ENCODE results near the gene TANGO2. TPM values are rescaled to one million over a fixed set of nuclear protein-coding genes. Genes with fewer than 3 reads are reported as not detected.
A peak's percentile ranks its signal among the peaks of the same experiment; 100 is the strongest.

Gene TANGO2
- total and polyA plus RNA-seq, 10 donors = 18.7 to 72.2 (median 55.1) TPM

- no peak overlapping the region for H3K27ac ChIP-seq
- intact Hi-C loops (cut with DNase I; ENCODE audit: low total_unique reads) = no loop called here
- H3K27me3 ChIP-seq (replicated peaks in 1 of 7) = no peaks in the 10 kb centered on the region
- H3K4me1 ChIP-seq = peaks cover 0 to 39% (median 14%) of the 10 kb centered on the region in 6 donors
- peaks cover 0 to 8% (median 2%) of the 10 kb centered on the region in 8 donors for H3K9me3 ChIP-seq
- 98 to 100% (median 99%) methylated on average over 2 of the region's 2 CpGs for WGBS, 5 donors
- peaks cover 0 to 100% (median 86%) of the 10 kb centered on the region in 6 donors for H3K36me3 ChIP-seq
- no peak for TF ChIP-seq POLR2AphosphoS5 (IDR thresholded peaks at IDR 0.05)
- no peak for TF ChIP-seq CTCF (IDR thresholded peaks at IDR 0.05 in 8 of 11, conservative IDR thresholded peaks at IDR 0.05 in 3 of 11)
- no peak for TF ChIP-seq POLR2A (IDR thresholded peaks at IDR 0.05)
- no peak overlapping the region for H3K4me3 ChIP-seq
- no peak for DNase-seq
Observed at GRCh38 chr22:20096574-20097420, 75.9 kb downstream of the TANGO2 start.

GRCh38 chr22:20099099-20099711 lies 78.3 kb downstream of the TANGO2 start:
- WGBS, 5 donors = 89 to 97% (median 96%) methylated on average over 6 of the region's 6 CpGs
- Histone ChIP-seq H3K27ac (peak overlapping the region in 1 of 8 donors; percentile 68), H3K9me3 (peaks cover 0 to 8% (median 2%) of the 10 kb centered on the region in 8 donors), H3K27me3 (replicated peaks in 1 of 7) (no peaks in the 10 kb centered on the region), H3K36me3 (peaks cover 0 to 100% (median 75%) of the 10 kb centered on the region in 6 donors), H3K4me3 (no peak overlapping the region), H3K4me1 (peaks cover 0 to 21% (median 6%) of the 10 kb centered on the region in 6 donors)
- DNase-seq = peak; percentile 33
- intact Hi-C loops (cut with DNase I; ENCODE audit: low total_unique reads) = no loop called here
- TF ChIP-seq POLR2A (IDR thresholded peaks at IDR 0.05) (no peak), POLR2AphosphoS5 (IDR thresholded peaks at IDR 0.05) (no peak), CTCF (IDR thresholded peaks at IDR 0.05 in 8 of 11, conservative IDR thresholded peaks at IDR 0.05 in 3 of 11) (no peak)

- no peak overlapping the region for H3K27ac ChIP-seq
- no peak for TF ChIP-seq POLR2A (IDR thresholded peaks at IDR 0.05)
- no peak for TF ChIP-seq POLR2AphosphoS5 (IDR thresholded peaks at IDR 0.05)
- no peak for TF ChIP-seq CTCF (IDR thresholded peaks at IDR 0.05 in 8 of 11, conservative IDR thresholded peaks at IDR 0.05 in 3 of 11)
- intact Hi-C loops (cut with DNase I; ENCODE audit: low total_unique reads) = no loop called here
- peaks cover 0 to 21% (median 6%) of the 10 kb centered on the region in 6 donors for H3K4me1 ChIP-seq
- 51 to 79% (median 63%) methylated on average over 8 of the region's 8 CpGs for WGBS, 5 donors
- H3K27me3 ChIP-seq (replicated peaks in 1 of 7) = no peaks in the 10 kb centered on the region
- DNase-seq = peak; percentile 56
- H3K4me3 ChIP-seq = no peak overlapping the region
- H3K9me3 ChIP-seq = peaks cover 0 to 5% (median under 1%) of the 10 kb centered on the region in 8 donors
- H3K36me3 ChIP-seq = peaks cover 0 to 100% (median 75%) of the 10 kb centered on the region in 6 donors
Observed at GRCh38 chr22:20101638-20102037, 80.7 kb downstream of the TANGO2 start.
